Esophagus (tissue), 2 donors: ENCODE results near the gene OR4D1. TPM values are rescaled to one million over a fixed set of nuclear protein-coding genes. Genes with fewer than 3 reads are reported as not detected.
"Not testable (repeated sequence)": the region's sequence is repeated elsewhere in the genome, so short reads cannot be mapped to it uniquely, and the experiment has no call there.

ENCODE experiments used
- H3K27ac ChIP-seq, 2 donors: one replicate each; pipeline ENCODE4 v1.5.1; 2013; ENCODE audit warnings: low read depth in 2 of 2, mild to moderate bottlenecking in 2 of 2, inconsistent platforms in 1 of 2, low read length in 1 of 2, moderate library complexity in 1 of 2
- H3K27me3 ChIP-seq, 2 donors: one replicate each; pipeline ENCODE4 v1.6.1; 2013; ENCODE audit warnings: low read length in 2 of 2, control low read depth in 1 of 2, mild to moderate bottlenecking in 1 of 2; ENCODE audit not compliant: insufficient read depth in 2 of 2, control insufficient read depth in 1 of 2
- H3K36me3 ChIP-seq, 2 donors: one replicate each; pipeline ENCODE4 v1.6.1; 2013; ENCODE audit warnings: low read length in 1 of 2; ENCODE audit not compliant: control insufficient read depth in 2 of 2, insufficient read depth in 2 of 2
- H3K4me1 ChIP-seq, 2 donors: one replicate each; pipeline ENCODE4 v1.6.1; 2013; ENCODE audit warnings: low read length in 1 of 2; ENCODE audit not compliant: control insufficient read depth in 2 of 2, insufficient read depth in 2 of 2
- H3K4me3 ChIP-seq, 2 donors: one replicate each; pipeline ENCODE4 v1.5.1; 2013; ENCODE audit warnings: low read length in 2 of 2, mild to moderate bottlenecking in 2 of 2, low read depth in 1 of 2, moderate library complexity in 1 of 2
- H3K9me3 ChIP-seq, 2 donors: one replicate each; pipeline ENCODE4 v1.6.1; 2013; ENCODE audit warnings: mild to moderate bottlenecking in 2 of 2, low read depth in 1 of 2, low read length in 1 of 2, moderate library complexity in 1 of 2; ENCODE audit not compliant: control insufficient read depth in 2 of 2, insufficient read depth in 1 of 2
- WGBS, 2 donors: extraction: QIAGEN DNeasy Blood & Tissue Kit; methylation state at CpG; one replicate each; pipeline ENCODE4 v1.1.7; 2013; 5-methylcytosine and 5-hydroxymethylcytosine counted together
- polyA plus RNA-seq, 2 donors: library from polyadenylated mRNA; stranded (reverse); fragments of 200-250 nt; gene quantifications; one replicate each; pipeline ENCODE4 v1.2.3, GENCODE V29; 2013
- donor health status: healthy with polysubstance abuse.
- donor health status: Bipolar disorder and iron deficiency.

Gene OR4D1
- polyA plus RNA-seq, 2 donors = under 0.01 TPM; not detected in 1

DNA sequence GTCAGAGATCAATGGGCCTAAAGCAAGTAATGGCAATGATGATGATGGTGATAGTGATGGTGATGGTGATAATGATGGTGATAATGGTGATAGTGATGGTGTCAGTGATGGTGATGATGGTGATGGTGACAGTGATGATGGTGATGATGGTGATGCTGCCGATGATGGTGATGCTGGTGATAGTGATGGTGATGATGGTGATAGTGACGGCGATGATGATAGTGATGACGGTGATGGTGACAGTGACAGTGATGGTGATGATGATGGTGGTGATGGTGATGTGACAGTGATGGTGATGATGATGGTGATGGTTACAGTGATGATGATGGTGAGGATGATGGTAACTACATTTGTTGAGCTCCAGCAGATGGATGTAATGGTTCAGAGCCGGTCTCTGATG lies 30.8 kb upstream of the OR4D1 start:
- Histone ChIP-seq H3K9me3 (peaks cover 0 to 2% of the 10 kb centered on the region in 2 donors), H3K36me3 (no peaks in the 10 kb centered on the region), H3K27me3 (no peaks in the 10 kb centered on the region), H3K27ac (no peak overlapping the region), H3K4me1 (no peaks in the 10 kb centered on the region), H3K4me3 (no peak overlapping the region)
- 91 to 94% methylated on average over 5 of the region's 5 CpGs for WGBS, 2 donors

- Histone ChIP-seq H3K27me3 (no peaks in the 10 kb centered on the region), H3K27ac (no peak overlapping the region), H3K9me3 (peaks cover 0 to 2% of the 10 kb centered on the region in 2 donors), H3K36me3 (no peaks in the 10 kb centered on the region), H3K4me3 (no peak overlapping the region), H3K4me1 (no peaks in the 10 kb centered on the region)
- WGBS, 2 donors = 55 to 60% methylated on average over 3 of the region's 3 CpGs
These were observed 28.7 kb upstream of the OR4D1 start for GRCh38 chr17:58119491-58119890.

- Histone ChIP-seq H3K27ac (no peak overlapping the region), H3K27me3 (no peaks in the 10 kb centered on the region), H3K4me1 (no peaks in the 10 kb centered on the region), H3K4me3 (no peak overlapping the region), H3K9me3 (peaks cover 0 to 2% of the 10 kb centered on the region in 2 donors), H3K36me3 (no peaks in the 10 kb centered on the region)
- WGBS, 2 donors = 20% methylated on average over 7 of the region's 7 CpGs
These were observed 27.9 kb upstream of the OR4D1 start for GRCh38 chr17:58120195-58120822.

- no peaks in the 10 kb centered on the region for H3K4me1 ChIP-seq
- no peaks in the 10 kb centered on the region for H3K36me3 ChIP-seq
- no peaks in the 10 kb centered on the region for H3K27me3 ChIP-seq
- peaks cover 0 to 2% of the 10 kb centered on the region in 2 donors for H3K9me3 ChIP-seq
- 46 to 59% methylated on average over 5 of the region's 5 CpGs for WGBS, 2 donors
- H3K27ac ChIP-seq = no peak overlapping the region
- H3K4me3 ChIP-seq = no peak overlapping the region
These were observed 26.3 kb upstream of the OR4D1 start for GRCh38 chr17:58121925-58122324.

- H3K4me1 ChIP-seq = no peaks in the 10 kb centered on the region
- H3K27ac ChIP-seq = no peak overlapping the region
- H3K9me3 ChIP-seq = no peaks in the 10 kb centered on the region
- WGBS, 2 donors = 42 to 44% methylated on average over 1 of the region's 1 CpG
- H3K36me3 ChIP-seq = no peaks in the 10 kb centered on the region
- H3K4me3 ChIP-seq = no peak overlapping the region
- H3K27me3 ChIP-seq = peaks cover 0 to 3% of the 10 kb centered on the region in 2 donors
These were observed 20.3 kb upstream of the OR4D1 start for GRCh38 chr17:58127846-58128245.

- not testable (repeated sequence) for H3K27ac ChIP-seq, H3K36me3 ChIP-seq, H3K9me3 ChIP-seq, H3K27me3 ChIP-seq, H3K4me3 ChIP-seq, H3K4me1 ChIP-seq
- 95 to 96% methylated on average over 4 to 5 of the region's 5 CpGs for whole genome bisulfite sequencing, 2 donors
These were observed 15.5 kb upstream of the OR4D1 start for GRCh38 chr17:58132697-58133096.

DNA sequence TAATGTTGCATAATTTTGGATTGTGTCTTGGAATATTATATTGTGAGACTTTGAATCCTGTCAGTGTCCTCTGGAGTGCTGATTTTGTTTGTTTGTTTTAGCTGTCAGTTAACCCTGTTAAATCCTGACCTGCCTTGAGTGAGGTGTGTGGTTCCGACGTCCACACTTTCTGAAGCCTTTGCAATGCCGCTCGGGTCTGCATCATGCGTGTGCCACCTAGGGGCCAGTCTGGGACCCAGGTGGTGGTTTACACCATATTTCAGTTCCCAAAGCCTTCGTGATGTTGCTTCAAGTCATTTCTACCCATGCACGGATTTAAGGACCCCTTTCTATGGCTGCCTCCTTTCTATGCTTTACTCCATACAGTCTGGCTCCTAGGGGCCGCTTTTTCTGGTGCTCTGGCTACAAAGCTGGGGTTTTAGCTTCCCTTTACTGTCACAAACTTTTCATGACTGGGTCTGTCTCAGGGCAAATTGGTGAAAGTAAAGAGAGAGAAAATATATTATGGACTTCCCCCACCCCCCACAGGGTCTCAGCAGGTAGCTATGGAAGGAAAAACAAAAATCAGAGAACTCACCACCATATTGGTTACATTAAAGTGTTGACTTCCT lies 11.4 kb upstream of the OR4D1 start:
- Histone ChIP-seq H3K36me3 (no peaks in the 10 kb centered on the region), H3K4me1 (no peaks in the 10 kb centered on the region), H3K27ac (no peak overlapping the region), H3K4me3 (no peak overlapping the region), H3K27me3 (peaks cover 0 to 5% of the 10 kb centered on the region in 2 donors), H3K9me3 (peaks cover 0 to 7% of the 10 kb centered on the region in 2 donors)
- 28 to 30% methylated on average over 8 of the region's 8 CpGs for WGBS, 2 donors

DNA sequence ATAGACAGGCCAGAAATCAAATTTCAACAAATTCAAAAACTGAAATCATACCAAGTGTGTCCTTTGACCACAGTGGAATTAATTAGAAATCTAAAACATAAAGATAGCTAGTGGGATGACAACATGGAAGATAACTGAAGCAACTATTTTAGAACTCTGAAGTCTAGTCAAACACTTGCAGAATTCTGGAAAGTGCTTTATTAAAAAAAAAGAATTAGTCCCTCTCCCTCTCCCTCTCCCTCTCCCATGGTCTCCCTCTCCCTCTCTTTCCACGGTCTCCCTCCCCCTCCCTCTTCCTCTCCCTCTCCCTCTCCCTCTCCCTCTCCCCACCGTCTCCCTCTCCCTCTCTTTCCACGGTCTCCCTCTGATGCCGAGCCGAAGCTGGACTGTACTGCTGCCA lies 6.7 kb upstream of the OR4D1 start:
- Histone ChIP-seq H3K9me3 (peaks cover 0 to 2% of the 10 kb centered on the region in 2 donors), H3K4me3 (no peak overlapping the region), H3K36me3 (no peaks in the 10 kb centered on the region), H3K4me1 (no peaks in the 10 kb centered on the region), H3K27ac (no peak overlapping the region), H3K27me3 (peaks cover 0 to 5% of the 10 kb centered on the region in 2 donors)
- 72 to 89% methylated on average over 3 to 5 of the region's 5 CpGs for WGBS, 2 donors

- H3K27me3 ChIP-seq, H3K4me3 ChIP-seq, H3K27ac ChIP-seq, H3K9me3 ChIP-seq, H3K36me3 ChIP-seq, H3K4me1 ChIP-seq: not testable (repeated sequence)
- 69 to 78% methylated on average over 3 to 4 of the region's 4 CpGs for WGBS, 2 donors
These were observed 4.8 kb upstream of the OR4D1 start for GRCh38 chr17:58143335-58143734.

GRCh38 chr17:58144801-58145200 lies 3.4 kb upstream of the OR4D1 start:
- no peaks in the 10 kb centered on the region for H3K36me3 ChIP-seq
- H3K27me3 ChIP-seq = peaks cover 0 to 5% of the 10 kb centered on the region in 2 donors
- no peak overlapping the region for H3K27ac ChIP-seq
- no peaks in the 10 kb centered on the region for H3K4me1 ChIP-seq
- H3K9me3 ChIP-seq = no peaks in the 10 kb centered on the region
- WGBS, 2 donors = 88 to 94% methylated on average over 1 of the region's 1 CpG
- no peak overlapping the region for H3K4me3 ChIP-seq
